ENCODE data around the gene CNN3.

- TF ChIP-seq EZH2 (IDR thresholded peaks at IDR 0.05; ENCODE audit: borderline replicate concordance, low read depth, low read length, severe bottlenecking) (no peak), MAX (IDR thresholded peaks at IDR 0.05; ENCODE audit: insufficient read depth, insufficient read length) (no peak), CTCF (IDR thresholded peaks at IDR 0.05; ENCODE audit: extremely low read depth in 1 of 2, insufficient read depth in 1 of 2, low read depth in 1 of 2, low read length in 2 of 2) (no peak), POLR2A (IDR thresholded peaks at IDR 0.05; ENCODE audit: low read depth, low read length) (no peak), FOS (IDR thresholded peaks at IDR 0.05; ENCODE audit: borderline replicate concordance, insufficient read depth, low read length) (no peak)
These were observed 54.0 kb downstream of the CNN3 start for GRCh38 chr1:94872771-94873495.

Data from endothelial cell of umbilical vein (primary cell).